LNCaP clone FGC (cell line): ENCODE data around the gene MRPL23.

Source experiments
- DNase-seq: peaks from one replicate; pipeline ENCODE4 v3.0.0-alpha.2; 2011; ENCODE audit warnings: low read depth
- H3K4me3 ChIP-seq: 2 replicates; pipeline ENCODE4 v1.5.1; 2011; ENCODE audit warnings: mild to moderate bottlenecking, low read depth, low read length, control low read depth
- CTCF ChIP-seq: IDR thresholded peaks from 2 replicates; pipeline ENCODE4 v1.5.1; 2012; ENCODE audit warnings: mild to moderate bottlenecking; ENCODE audit not compliant: control insufficient read depth, insufficient read depth; ENCODE audit errors: extremely low read depth

Gene MRPL23

GRCh38 chr11:1959786-1960185 is 12.7 kb downstream of the MRPL23 start:
- H3K4me3 ChIP-seq, result no peak overlapping the region
- DNase-seq, result no peak
- no peak for TF ChIP-seq CTCF

- no peak for DNase-seq
- H3K4me3 ChIP-seq, result no peak overlapping the region
- TF ChIP-seq CTCF, result no peak
Observed at GRCh38 chr11:1963864-1964263, 16.7 kb downstream of the MRPL23 start.

- DNase-seq, result no peak
- TF ChIP-seq CTCF, result no peak
- no peak overlapping the region for H3K4me3 ChIP-seq
Observed at GRCh38 chr11:1964348-1964747, 17.2 kb downstream of the MRPL23 start.

- TF ChIP-seq CTCF, result no peak
- no peak for DNase-seq
- H3K4me3 ChIP-seq, result no peak overlapping the region
Observed at GRCh38 chr11:1964955-1965354, 17.8 kb downstream of the MRPL23 start.

- no peak for TF ChIP-seq CTCF
Observed at GRCh38 chr11:1966531-1966930, 19.4 kb downstream of the MRPL23 start.

GRCh38 chr11:1967641-1968225 is 20.6 kb downstream of the MRPL23 start:
- H3K4me3 ChIP-seq, result no peak overlapping the region
- no peak for DNase-seq
- no peak for TF ChIP-seq CTCF

More at GRCh38 chr11:1966531-1966930, 19.4 kb downstream of the MRPL23 start:
- DNase-seq, result no peak
- no peak overlapping the region for H3K4me3 ChIP-seq

- no peak for DNase-seq
- no peak overlapping the region for H3K4me3 ChIP-seq
- TF ChIP-seq CTCF, result no peak
Observed at GRCh38 chr11:1968454-1969002, 21.4 kb downstream of the MRPL23 start.
